Right ventricle myocardium superior (tissue), 1 donor: ENCODE data around the gene NWD2. TPM values are rescaled to one million over a fixed set of nuclear protein-coding genes. Genes with fewer than 3 reads are reported as not detected.
"Not testable (repeated sequence)": the region's sequence is repeated elsewhere in the genome, so short reads cannot be mapped to it uniquely, and the experiment has no call there.

Experiments
- ATAC-seq: fragments of 200-7000 bp; cut with Tn5 transposase; one replicate; pipeline ENCODE4 v1.9.1; 2020; ENCODE audit warnings: mild to moderate bottlenecking; ENCODE audit not compliant: poor library complexity
- DNase-seq: peaks from one replicate; pipeline ENCODE4 v3.0.0-alpha.2; 2020
- intact Hi-C: fragments of 100-400 bp; cut with DNase I; formaldehyde crosslinking; loops from one replicate; pipeline ENCODE4 v1.11.2; 2022
- microRNA-seq: library from miRNA; unstranded; fragments of <30 nt; microRNA quantifications from one replicate; pipeline ENCODE4 v1.2.0, GENCODE V29; 2020
- total RNA-seq: library from RNA; stranded (reverse); fragmentation: NEBNext Ultra II Directional; extraction: Animal tissue kit (Norgen Biotek cat#: 25700); gene quantifications from one replicate; pipeline ENCODE4 v1.2.1, GENCODE V29; 2021
- donor health status: DM: no; HTN: yes; CAD: no; lungs with severe emphysema.

The NWD2 gene
- total RNA-seq, 1 donor from 2014 or later = 0.03 TPM

- ATAC-seq = no peak
- intact Hi-C loops = no loop called here
- DNase-seq = no peak
Observed at GRCh38 chr4:37475776-37476175, 231.2 kb downstream of the NWD2 start.

- ATAC-seq (no peak), DNase-seq (no peak)
- intact Hi-C loops = no loop called here
Observed at GRCh38 chr4:37476256-37476655, 231.7 kb downstream of the NWD2 start.

GRCh38 chr4:37476691-37477090, 232.1 kb downstream of the NWD2 start:
- intact Hi-C loops = no loop called here
- DNase-seq (no peak), ATAC-seq (no peak)

- DNase-seq (no peak), ATAC-seq (no peak)
- intact Hi-C loops = no loop called here
Observed at GRCh38 chr4:37477126-37477525, 232.6 kb downstream of the NWD2 start.

GRCh38 chr4:37478151-37478550, 233.6 kb downstream of the NWD2 start:
- ATAC-seq (no peak), DNase-seq (no peak)
- intact Hi-C loops = no loop called here

GRCh38 chr4:37480509-37480908, 236.0 kb downstream of the NWD2 start:
- ATAC-seq (no peak), DNase-seq (no peak)
- intact Hi-C loops = no loop called here

GRCh38 chr4:37481547-37482122, 237.1 kb downstream of the NWD2 start:
- ATAC-seq = no peak
- intact Hi-C loops = no loop called here
- DNase-seq = no peak

- DNase-seq = no peak
- intact Hi-C loops = no loop called here
- no peak for ATAC-seq
Observed at GRCh38 chr4:37482236-37482913, 237.8 kb downstream of the NWD2 start.

GRCh38 chr4:37483610-37484009, 239.1 kb downstream of the NWD2 start:
- intact Hi-C loops = no loop called here
- no peak for DNase-seq
- ATAC-seq = no peak

GRCh38 chr4:37486166-37486565, 241.6 kb downstream of the NWD2 start:
- intact Hi-C loops = no loop called here
- no peak for DNase-seq
- ATAC-seq = no peak

- DNase-seq (no peak), ATAC-seq (no peak)
- intact Hi-C loops = no loop called here
Observed at GRCh38 chr4:37487668-37488067, 243.1 kb downstream of the NWD2 start.

- intact Hi-C loops = no loop called here
- ATAC-seq (no peak), DNase-seq (no peak)
Observed at GRCh38 chr4:37489697-37490096, 245.2 kb downstream of the NWD2 start.

GRCh38 chr4:37490391-37491347, 246.1 kb downstream of the NWD2 start:
- no peak for ATAC-seq
- no peak for DNase-seq
- intact Hi-C loops = no loop called here

- intact Hi-C loops, DNase-seq, ATAC-seq: not testable (repeated sequence)
Observed at GRCh38 chr4:37495353-37495752, 250.8 kb downstream of the NWD2 start.

Small RNA genes lying within 50 kb of the gene (microRNA-seq; reads per million reads assigned to microRNA genes)
- gene MIR4801 = not detected
